ENCODE results near the gene DLG1. TPM values are rescaled to one million over a fixed set of nuclear protein-coding genes. Genes with fewer than 3 reads are reported as not detected.

The DLG1 gene
- total and polyA plus RNA-seq, 12 donors, result 20.7 to 97.4 (median 54.0) TPM

DNA sequence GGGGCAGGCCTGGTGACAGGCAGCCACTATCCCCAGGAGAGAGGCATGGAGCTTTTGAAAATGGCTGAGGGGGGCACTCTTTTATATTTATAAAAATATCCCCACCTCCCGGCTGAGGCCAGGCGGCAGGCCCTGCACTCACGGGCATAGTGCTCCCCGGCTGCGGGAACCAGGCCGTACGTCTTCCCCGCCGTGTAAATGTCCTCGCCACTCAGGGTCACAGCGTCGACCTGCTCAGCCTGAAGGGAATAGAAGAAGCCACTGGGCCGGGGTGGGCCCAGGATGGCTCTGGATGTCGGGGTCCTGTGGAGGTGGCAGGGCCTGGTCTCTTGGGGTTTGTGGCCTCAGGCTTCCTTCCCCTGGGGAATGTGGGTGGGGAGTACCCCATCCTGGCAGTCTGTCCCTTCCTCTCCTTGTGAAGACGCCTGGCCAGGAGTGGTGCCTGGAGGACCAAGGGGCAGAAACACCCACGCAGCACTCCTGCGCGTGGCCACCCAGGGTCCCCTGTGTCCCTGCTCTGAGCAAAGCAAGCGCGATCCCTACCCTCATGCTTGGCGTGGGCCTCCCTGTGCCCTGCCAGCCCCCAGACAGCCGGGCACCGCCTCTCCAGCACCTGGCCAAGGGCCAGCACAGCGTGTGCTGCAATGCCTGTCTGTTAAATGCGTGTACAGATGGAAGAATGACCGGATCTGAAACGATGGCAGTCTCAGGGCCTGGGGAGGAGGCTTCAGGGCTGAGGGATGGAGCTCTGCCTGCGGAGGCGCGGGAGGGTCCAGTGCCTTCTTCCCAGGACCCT, 287.7 kb downstream of the DLG1 start:
- Histone ChIP-seq H3K9me3 (no peaks in the 10 kb centered on the region), H3K27me3 (no peaks in the 10 kb centered on the region), H3K27ac (no peak overlapping the region), H3K4me3 (no peak overlapping the region), H3K36me3 (no peaks in the 10 kb centered on the region), H3K4me1 (peaks cover 0 to 8% (median 0%) of the 10 kb centered on the region in 9 donors)
- TF ChIP-seq, protein P1, sequence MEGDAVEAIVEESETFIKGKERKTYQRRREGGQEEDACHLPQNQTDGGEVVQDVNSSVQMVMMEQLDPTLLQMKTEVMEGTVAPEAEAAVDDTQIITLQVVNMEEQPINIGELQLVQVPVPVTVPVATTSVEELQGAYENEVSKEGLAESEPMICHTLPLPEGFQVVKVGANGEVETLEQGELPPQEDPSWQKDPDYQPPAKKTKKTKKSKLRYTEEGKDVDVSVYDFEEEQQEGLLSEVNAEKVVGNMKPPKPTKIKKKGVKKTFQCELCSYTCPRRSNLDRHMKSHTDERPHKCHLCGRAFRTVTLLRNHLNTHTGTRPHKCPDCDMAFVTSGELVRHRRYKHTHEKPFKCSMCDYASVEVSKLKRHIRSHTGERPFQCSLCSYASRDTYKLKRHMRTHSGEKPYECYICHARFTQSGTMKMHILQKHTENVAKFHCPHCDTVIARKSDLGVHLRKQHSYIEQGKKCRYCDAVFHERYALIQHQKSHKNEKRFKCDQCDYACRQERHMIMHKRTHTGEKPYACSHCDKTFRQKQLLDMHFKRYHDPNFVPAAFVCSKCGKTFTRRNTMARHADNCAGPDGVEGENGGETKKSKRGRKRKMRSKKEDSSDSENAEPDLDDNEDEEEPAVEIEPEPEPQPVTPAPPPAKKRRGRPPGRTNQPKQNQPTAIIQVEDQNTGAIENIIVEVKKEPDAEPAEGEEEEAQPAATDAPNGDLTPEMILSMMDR (IDR thresholded peaks at IDR 0.05), result no peak
- peak in 1 of 2 donors; percentile 50 for DNase-seq
- 78 to 79% methylated on average over 30 of the region's 30 CpGs for WGBS, 2 donors
- ATAC-seq, result peak in 7 of 8 donors; percentile 30 to 81 (median 55)
- intact Hi-C loops (cut with DNase I), result no loop called here

DNA sequence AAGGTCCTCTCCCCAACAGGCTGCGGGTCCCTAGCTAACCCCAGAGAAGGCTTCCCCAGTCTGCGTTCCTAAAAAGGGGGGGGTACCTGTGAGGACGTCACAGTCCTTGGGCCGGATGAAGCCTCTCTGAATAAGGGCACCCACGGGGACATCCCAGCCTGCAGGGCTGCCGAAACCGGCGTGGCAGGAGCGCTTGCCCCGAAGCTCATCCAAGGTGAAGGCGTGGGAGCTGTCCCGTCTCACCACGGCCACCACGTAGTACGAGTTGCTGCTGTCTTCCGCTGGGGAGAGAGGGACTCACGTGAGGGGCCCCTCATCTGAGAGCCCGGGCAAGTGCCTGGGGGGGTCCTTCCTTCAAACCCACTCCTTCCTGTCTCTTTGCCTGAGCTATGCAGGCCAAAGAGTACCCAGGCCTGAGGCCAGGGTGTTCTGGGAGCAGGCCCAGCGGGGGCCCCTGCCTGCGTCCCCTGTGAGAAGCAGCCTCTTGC, 288.8 kb downstream of the DLG1 start:
- Histone ChIP-seq H3K27ac (no peak overlapping the region), H3K36me3 (no peaks in the 10 kb centered on the region), H3K4me1 (peaks cover 0 to 8% (median 0%) of the 10 kb centered on the region in 9 donors), H3K4me3 (no peak overlapping the region), H3K9me3 (no peaks in the 10 kb centered on the region), H3K27me3 (no peaks in the 10 kb centered on the region)
- DNase-seq, result no peak
- WGBS, 2 donors, result 89 to 94% methylated on average over 20 of the region's 20 CpGs
- no peak for ATAC-seq
- intact Hi-C loops (cut with DNase I), result loop anchor here in 3 of 10 donors (10.0 kb wide), 1 partner anchor 175 kb away; no protein-coding TSS in a partner anchor
- TF ChIP-seq, protein P1 (IDR thresholded peaks at IDR 0.05), result no peak

DNA sequence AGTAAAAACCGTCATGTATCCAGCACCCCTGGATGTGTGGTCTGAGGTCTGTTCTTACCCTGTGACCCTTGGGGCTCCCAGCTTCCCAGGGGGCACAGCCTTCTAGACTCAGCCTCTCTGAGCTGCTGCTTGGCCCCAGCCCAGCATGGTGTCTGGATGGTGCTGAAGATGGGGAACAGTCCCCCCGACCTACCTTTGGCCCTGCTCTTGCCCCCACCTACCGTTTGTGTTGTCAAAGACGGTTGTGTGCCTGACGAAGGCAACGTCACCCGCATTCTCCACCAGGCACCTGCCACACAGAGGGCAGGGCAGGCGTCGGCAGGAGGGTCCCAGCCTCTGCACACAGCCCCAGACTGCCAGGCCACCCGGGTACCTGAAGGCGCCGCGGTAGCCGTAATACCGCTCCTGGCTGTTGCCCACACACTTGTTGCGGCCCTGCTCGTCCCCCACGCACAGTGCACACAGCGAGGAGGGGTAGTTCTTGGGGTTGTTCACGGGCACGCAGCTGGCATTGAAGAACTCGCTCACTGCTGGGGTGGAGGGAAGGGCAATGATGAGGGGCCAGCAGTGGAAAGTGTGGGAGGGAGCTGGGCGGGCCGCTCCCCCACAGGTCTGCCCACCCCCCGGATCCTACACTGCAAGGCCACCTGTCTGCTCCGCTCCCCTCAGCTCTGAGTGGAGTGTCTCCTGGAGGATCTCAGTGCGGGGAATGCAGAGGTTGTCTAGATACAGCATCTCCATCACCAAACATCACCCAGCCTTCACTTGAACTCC, 289.8 kb downstream of the DLG1 start:
- Histone ChIP-seq H3K27ac (no peak overlapping the region), H3K9me3 (no peaks in the 10 kb centered on the region), H3K4me1 (peaks cover 0 to 13% (median 5%) of the 10 kb centered on the region in 9 donors), H3K27me3 (no peaks in the 10 kb centered on the region), H3K4me3 (no peak overlapping the region), H3K36me3 (no peaks in the 10 kb centered on the region)
- TF ChIP-seq, protein P1 (IDR thresholded peaks at IDR 0.05), result no peak
- 90 to 91% methylated on average over 27 of the region's 27 CpGs for WGBS, 2 donors
- intact Hi-C loops (cut with DNase I), result loop anchor here in 3 of 10 donors (10.0 kb wide), 1 partner anchor 176 kb away; no protein-coding TSS in a partner anchor
- ATAC-seq, result no peak
- DNase-seq, result no peak

DNA sequence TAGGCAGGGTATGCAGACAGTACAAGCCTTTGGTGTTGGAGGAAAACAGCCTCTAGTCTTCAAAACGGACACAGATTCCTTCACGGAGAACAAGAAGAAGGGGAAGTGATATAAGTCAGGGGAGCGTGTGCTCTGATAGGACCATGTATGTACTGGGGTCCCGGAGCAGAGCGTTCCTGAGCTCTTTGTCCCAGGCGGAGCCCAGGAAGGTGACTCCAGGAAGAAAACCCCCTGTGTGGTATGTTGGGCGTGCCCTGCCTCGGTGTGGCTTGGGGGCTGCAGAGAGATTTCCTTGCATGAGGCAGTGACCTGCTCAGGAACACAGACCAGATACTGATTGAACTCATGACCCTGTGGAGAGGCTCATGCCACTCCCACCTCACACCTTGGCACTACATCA, 290.5 kb downstream of the DLG1 start:
- H3K4me3 ChIP-seq, result no peak overlapping the region
- no peaks in the 10 kb centered on the region for H3K27me3 ChIP-seq
- 71 to 75% methylated on average over 8 of the region's 8 CpGs for WGBS, 2 donors
- H3K9me3 ChIP-seq, result no peaks in the 10 kb centered on the region
- no peak overlapping the region for H3K27ac ChIP-seq
- DNase-seq, result no peak
- TF ChIP-seq, protein P1 (IDR thresholded peaks at IDR 0.05), result no peak
- no peak for ATAC-seq
- no peaks in the 10 kb centered on the region for H3K36me3 ChIP-seq
- intact Hi-C loops (cut with DNase I), result loop anchor here in 3 of 10 donors (10.0 kb wide), 1 partner anchor 177 kb away; no protein-coding TSS in a partner anchor
- peaks cover 0 to 16% (median 7%) of the 10 kb centered on the region in 9 donors for H3K4me1 ChIP-seq

All from heart right ventricle (tissue), 16 donors.